ENCODE results near the gene CYB561D2.

CYB561D2 gene

GRCh38 chr3:50323614-50324199, 27.0 kb upstream of the CYB561D2 start:
- DNase-seq = no peak

GRCh38 chr3:50324351-50325112, 26.1 kb upstream of the CYB561D2 start:
- peak; percentile 65 for DNase-seq

GRCh38 chr3:50325113-50325480, 25.6 kb upstream of the CYB561D2 start:
- DNase-seq = no peak

GRCh38 chr3:50325497-50326181, 25.0 kb upstream of the CYB561D2 start:
- DNase-seq = no peak

- DNase-seq = no peak
Measured at GRCh38 chr3:50326182-50326541, 24.5 kb upstream of the CYB561D2 start.

- no peak for DNase-seq
Measured at GRCh38 chr3:50327129-50327528, 23.5 kb upstream of the CYB561D2 start.

- peak; percentile 94 for DNase-seq
Measured at GRCh38 chr3:50327943-50328691, 22.5 kb upstream of the CYB561D2 start, which contains the start of gene TUSC2. Gene TUSC2 (minus strand): TSS chr3:50328223. CDS start chr3:50328099, 124 bp downstream.

GRCh38 chr3:50330330-50330729, 20.3 kb upstream of the CYB561D2 start:
- no peak for DNase-seq

GRCh38 chr3:50331364-50331907, 19.2 kb upstream of the CYB561D2 start:
- DNase-seq = no peak

- DNase-seq = peak; percentile 45
Measured at GRCh38 chr3:50333744-50334328, 16.8 kb upstream of the CYB561D2 start.

GRCh38 chr3:50334339-50335075, 16.2 kb upstream of the CYB561D2 start:
- DNase-seq = no peak

- DNase-seq = peak; percentile 21
Measured at GRCh38 chr3:50336452-50337174, 14.0 kb upstream of the CYB561D2 start.

- peak; percentile 99 for DNase-seq
Measured at GRCh38 chr3:50337175-50337861, 13.3 kb upstream of the CYB561D2 start.

GRCh38 chr3:50338965-50339364, 11.7 kb upstream of the CYB561D2 start:
- DNase-seq = no peak

GRCh38 chr3:50339485-50340146, 11.0 kb upstream of the CYB561D2 start:
- DNase-seq = peak; percentile 66

- DNase-seq = no peak
Measured at GRCh38 chr3:50340147-50340447, 10.6 kb upstream of the CYB561D2 start.

GRCh38 chr3:50340448-50341329, 10.0 kb upstream of the CYB561D2 start, which contains the start of gene RASSF1:
Gene RASSF1 (minus strand): TSS chr3:50340836. CDS start chr3:50340805, 31 bp downstream.
- DNase-seq = peak; percentile 59

- no peak for DNase-seq
Measured at GRCh38 chr3:50341537-50341936, 9.1 kb upstream of the CYB561D2 start.

Data from fibroblast of upper back skin (primary cell).